B cell (primary cell): Measurements from ENCODE around the gene RRM2. TPM values are rescaled to one million over a fixed set of nuclear protein-coding genes. Genes with fewer than 3 reads are reported as not detected.
A peak's percentile ranks its signal among the peaks of the same experiment; 100 is the strongest.

Experiments used
- ATAC-seq: fragments of 200-7000 bp; cut with Tn5 transposase; one replicate; pipeline ENCODE4 v1.10.0; 2021; ENCODE audit warnings: low read depth, mild to moderate bottlenecking, moderate number of reproducible peaks, moderate library complexity
- CTCF ChIA-PET: fragments of 350-600 bp; sonication (Branson Sonifier 250); formaldehyde crosslinking; loops from one replicate; lab custom pipeline; 2021; ENCODE audit warnings: antibody characterized with exemption, inconsistent platforms; lab: Charles Lee
- POLR2A ChIA-PET: fragments of 350-600 bp; sonication (Branson Sonifier 250); formaldehyde crosslinking; loops from one replicate; lab custom pipeline; 2021; ENCODE audit warnings: antibody characterized with exemption; lab: Charles Lee
- DNase-seq: peaks from one replicate; pipeline ENCODE4 v3.0.0; 2013
- H2AFZ ChIP-seq: 2 replicates; pipeline ENCODE4 v1.6.1; 2012; ENCODE audit warnings: mild to moderate bottlenecking, low read depth, low read length; ENCODE audit not compliant: insufficient read depth, poor library complexity, severe bottlenecking
- H3K27ac ChIP-seq, 2 donors: 1 replicate in 1 of 2; 2 replicates in 1 of 2; pipeline ENCODE4 v1.5.1; 2012 to 2013; ENCODE audit warnings: low read length in 2 of 2, mild to moderate bottlenecking in 2 of 2, moderate library complexity in 1 of 2
- H3K27me3 ChIP-seq, 4 experiments: fragments of 200-600 bp in 1 of 4; sonication (generic) in 1 of 4; replicated peaks in 1 of 4; 1 replicate in 2 of 4; 2 replicates in 2 of 4; pipeline versions ENCODE4 v1.6.1 to v1.7.0; 2013 to 2016; ENCODE audit warnings: low read length in 3 of 4, mild to moderate bottlenecking in 2 of 4, mixed read lengths in 1 of 4, moderate library complexity in 1 of 4; ENCODE audit not compliant: insufficient read depth in 4 of 4, control insufficient read depth in 3 of 4; ENCODE audit errors: control extremely low read depth in 1 of 4
- H3K36me3 ChIP-seq, 2 experiments: replicated peaks in 1 of 2; 1 replicate in 1 of 2; 2 replicates in 1 of 2; pipeline versions ENCODE4 v1.6.1 to v1.7.1; 2013; ENCODE audit warnings: low read length in 1 of 2; ENCODE audit not compliant: insufficient read depth in 2 of 2, control insufficient read depth in 1 of 2; ENCODE audit errors: control extremely low read depth in 1 of 2, extremely low read depth in 1 of 2
- H3K4me1 ChIP-seq, 2 donors: fragments of 200-600 bp in 1 of 2; sonication (generic) in 1 of 2; 1 replicate in 1 of 2; 2 replicates in 1 of 2; pipeline versions ENCODE4 v1.5.1 to v1.6.1; 2013 to 2017; ENCODE audit warnings: low read length in 2 of 2; ENCODE audit not compliant: control insufficient read depth in 2 of 2, insufficient read depth in 2 of 2
- H3K4me2 ChIP-seq: replicated peaks from 2 replicates; pipeline ENCODE3; 2012; ENCODE audit warnings: mild to moderate bottlenecking, low read depth, low read length; ENCODE audit not compliant: poor library complexity, severe bottlenecking
- H3K4me3 ChIP-seq, 5 experiments: fragments of 200-600 bp in 1 of 5; sonication (generic) in 1 of 5; 1 replicate in 3 of 5; 2 replicates in 2 of 5; pipeline versions ENCODE4 v1.5.1 to v1.7.0; 2011 to 2016; ENCODE audit warnings: low read length in 4 of 5, mild to moderate bottlenecking in 4 of 5, low read depth in 2 of 5, control low read depth in 1 of 5, moderate library complexity in 1 of 5; ENCODE audit not compliant: insufficient read depth in 1 of 5; ENCODE audit errors: control extremely low read depth in 1 of 5, extremely low read depth in 1 of 5
- H3K79me2 ChIP-seq: fragments of 200-600 bp; sonication (generic); one replicate; pipeline ENCODE4 v1.6.0; 2016; ENCODE audit warnings: low read length; ENCODE audit not compliant: control insufficient read depth, insufficient read depth
- H3K9ac ChIP-seq: fragments of 200-600 bp; sonication (generic); 2 replicates; pipeline ENCODE4 v1.6.1; 2017; ENCODE audit warnings: mild to moderate bottlenecking, low read length, moderate library complexity
- H3K9me3 ChIP-seq, 3 donors: one replicate each; pipeline versions ENCODE4 v1.6.1 to v1.7.1; 2013; ENCODE audit warnings: low read length in 2 of 3; ENCODE audit not compliant: control insufficient read depth in 2 of 3, insufficient read depth in 1 of 3; ENCODE audit errors: control extremely low read depth in 1 of 3
- H4K20me1 ChIP-seq: 2 replicates; pipeline ENCODE4 v1.6.0; 2012; ENCODE audit warnings: mild to moderate bottlenecking, low read length; ENCODE audit not compliant: insufficient read depth, control insufficient read depth, poor library complexity, severe bottlenecking
- H3K27ac Mint-ChIP-seq: one replicate; pipeline ENCODE4 v1.8.0; 2021; ENCODE audit warnings: mixed read lengths
- H3K27me3 Mint-ChIP-seq: one replicate; pipeline ENCODE4 v1.8.0; 2021; ENCODE audit warnings: mixed read lengths
- H3K4me1 Mint-ChIP-seq: one replicate; pipeline ENCODE4 v1.8.0; 2021; ENCODE audit warnings: mixed read lengths
- H3K4me3 Mint-ChIP-seq: one replicate; pipeline ENCODE4 v1.8.0; 2021; ENCODE audit warnings: mixed read lengths
- H3K9me3 Mint-ChIP-seq: one replicate; pipeline ENCODE4 v1.8.0; 2022; ENCODE audit warnings: mixed read lengths; ENCODE audit not compliant: insufficient read depth
- CTCF ChIP-seq: fragments of 200-600 bp; IDR thresholded peaks from one replicate; pipeline ENCODE4 v1.8.0; 2022; ENCODE audit warnings: antibody characterized with exemption, mild to moderate bottlenecking
- EZH2 ChIP-seq: IDR thresholded peaks from 2 replicates; pipeline ENCODE4 v1.6.1; 2012; ENCODE audit warnings: borderline replicate concordance, low read depth, mild to moderate bottlenecking, moderate library complexity, low read length; ENCODE audit not compliant: insufficient read depth, poor library complexity, severe bottlenecking
- WGBS: methylation state at CpG from one replicate; pipeline ENCODE4 v1.1.5; 2013; ENCODE audit warnings: missing lambda C conversion rate; ENCODE audit not compliant: insufficient coverage; 5-methylcytosine and 5-hydroxymethylcytosine counted together
- intact Hi-C: fragments of 100-400 bp; cut with micrococcal nuclease; formaldehyde crosslinking; loops from one replicate; pipeline ENCODE4 v1.10.0; 2022
- polyA plus RNA-seq: library from polyadenylated mRNA; depleted of rRNA; stranded (reverse); fragments of >200 nt; gene quantifications from 2 replicates; pipeline ENCODE4 v1.2.3, GENCODE V29; 2012
- total RNA-seq, 2 donors: library from RNA; stranded (reverse); fragments of 120-200 nt in 1 of 2; gene quantifications; 1 replicate in 1 of 2; 2 replicates in 1 of 2; pipeline versions ENCODE4 v1.2.3 to v1.2.4, GENCODE V29; 2013 to 2022

The RRM2 gene
- total and polyA plus RNA-seq, 2 donors (not counting 1 experiment from before 2014, with no cell fraction given) = 1.2 to 3.3 TPM

- no peaks in the 10 kb centered on the region for H3K9me3 Mint-ChIP-seq
- H3K4me1 ChIP-seq = no peaks in the 10 kb centered on the region
- CTCF ChIA-PET = interaction anchor here (1.3 to 5.9 kb wide), 3 partner anchors 13 to 303 kb away, joined by 3 to 35 read pairs (median 4); no protein-coding TSS in a partner anchor
- H3K27ac Mint-ChIP-seq = no peak overlapping the region
- H3K4me3 ChIP-seq = no peak overlapping the region
- H3K27ac ChIP-seq = no peak overlapping the region
- H4K20me1 ChIP-seq = no peaks in the 10 kb centered on the region
- no peak overlapping the region for H3K9ac ChIP-seq
- WGBS = 95% methylated on average over 5 of the region's 7 CpGs
- H3K4me2 ChIP-seq = no peak overlapping the region
- H2AFZ ChIP-seq = no peak overlapping the region
- DNase-seq (peak; percentile 1), ATAC-seq (no peak)
- intact Hi-C loops = no loop called here
- no peak overlapping the region for H3K4me3 Mint-ChIP-seq
- H3K27me3 ChIP-seq = no peaks in the 10 kb centered on the region
- POLR2A ChIA-PET = no interaction called here
- no peaks in the 10 kb centered on the region for H3K4me1 Mint-ChIP-seq
- no peaks in the 10 kb centered on the region for H3K36me3 ChIP-seq
- TF ChIP-seq CTCF = no peak
- no peak for TF ChIP-seq EZH2
- no peaks in the 10 kb centered on the region for H3K9me3 ChIP-seq
- no peaks in the 10 kb centered on the region for H3K79me2 ChIP-seq
- H3K27me3 Mint-ChIP-seq = no peaks in the 10 kb centered on the region
Measured at GRCh38 chr2:10132043-10132575, 9.6 kb downstream of the RRM2 start.

- Mint-ChIP-seq H3K27ac (no peak overlapping the region), H3K27me3 (no peaks in the 10 kb centered on the region), H3K4me1 (no peaks in the 10 kb centered on the region), H3K4me3 (no peak overlapping the region), H3K9me3 (no peaks in the 10 kb centered on the region)
- Histone ChIP-seq H3K79me2 (no peaks in the 10 kb centered on the region), H3K9ac (no peak overlapping the region), H3K36me3 (no peaks in the 10 kb centered on the region), H3K4me3 (no peak overlapping the region), H3K9me3 (no peaks in the 10 kb centered on the region), H3K27ac (no peak overlapping the region), H2AFZ (no peak overlapping the region), H4K20me1 (no peaks in the 10 kb centered on the region), H3K27me3 (no peaks in the 10 kb centered on the region), H3K4me1 (no peaks in the 10 kb centered on the region), H3K4me2 (no peak overlapping the region)
- DNase-seq (no peak), ATAC-seq (no peak)
- WGBS = 87% methylated on average over 5 of the region's 6 CpGs
- CTCF ChIA-PET = interaction anchor here (1.3 to 5.9 kb wide), 3 partner anchors 12 to 303 kb away, joined by 3 to 35 read pairs (median 4); no protein-coding TSS in a partner anchor
- POLR2A ChIA-PET = no interaction called here
- TF ChIP-seq CTCF = no peak
- no peak for TF ChIP-seq EZH2
- intact Hi-C loops = no loop called here
Measured at GRCh38 chr2:10132596-10132995, 10.1 kb downstream of the RRM2 start.
